GM23248 (cell line): ENCODE results near the gene C20orf202.
"Not testable (repeated sequence)": the region's sequence is repeated elsewhere in the genome, so short reads cannot be mapped to it uniquely, and the experiment has no call there.

Source experiments
- EZH2 ChIP-seq: fragments of 200-600 bp; sonication (generic); IDR thresholded peaks from 2 replicates; pipeline ENCODE4 v1.6.1; 2018; ENCODE audit warnings: antibody characterized with exemption, mild to moderate bottlenecking; ENCODE audit not compliant: insufficient read depth, poor library complexity, severe bottlenecking
- EZH2phosphoT487 ChIP-seq: fragments of 200-600 bp; sonication (generic); IDR thresholded peaks from 2 replicates; pipeline ENCODE4 v1.6.1; 2018; ENCODE audit warnings: antibody characterized with exemption, moderate library complexity, mild to moderate bottlenecking, low read depth; ENCODE audit not compliant: insufficient read depth

DNA sequence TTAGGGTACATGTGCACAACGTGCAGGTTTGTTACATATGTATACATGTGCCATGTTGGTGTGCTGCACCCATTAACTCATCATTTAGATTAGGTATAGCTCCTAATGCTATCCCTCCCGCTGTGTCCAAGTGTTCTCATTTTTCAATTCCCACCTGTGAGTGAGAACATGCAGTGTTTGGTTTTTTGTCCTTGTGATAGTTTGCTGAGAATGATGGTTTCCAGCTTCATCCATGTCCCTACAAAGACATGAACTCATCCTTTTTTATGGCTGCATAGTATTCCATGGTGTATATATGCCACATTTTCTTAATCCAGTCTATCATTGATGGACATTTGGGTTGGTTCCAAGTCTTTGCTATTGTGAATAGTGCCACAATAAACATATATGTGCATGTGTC is 47.0 kb downstream of the C20orf202 start:
- TF ChIP-seq EZH2, EZH2phosphoT487: not testable (repeated sequence)
